DMS53 (cell line): ENCODE results near the gene DNAH8.

ENCODE experiments used
- DNase-seq: peaks from one replicate; lab custom pipeline; 2025; lab: John Stamatoyannopoulos, UW

The DNAH8 gene

GRCh38 chr6:39053854-39054576 lies 338.9 kb downstream of the DNAH8 start:
- no peak for DNase-seq

DNA sequence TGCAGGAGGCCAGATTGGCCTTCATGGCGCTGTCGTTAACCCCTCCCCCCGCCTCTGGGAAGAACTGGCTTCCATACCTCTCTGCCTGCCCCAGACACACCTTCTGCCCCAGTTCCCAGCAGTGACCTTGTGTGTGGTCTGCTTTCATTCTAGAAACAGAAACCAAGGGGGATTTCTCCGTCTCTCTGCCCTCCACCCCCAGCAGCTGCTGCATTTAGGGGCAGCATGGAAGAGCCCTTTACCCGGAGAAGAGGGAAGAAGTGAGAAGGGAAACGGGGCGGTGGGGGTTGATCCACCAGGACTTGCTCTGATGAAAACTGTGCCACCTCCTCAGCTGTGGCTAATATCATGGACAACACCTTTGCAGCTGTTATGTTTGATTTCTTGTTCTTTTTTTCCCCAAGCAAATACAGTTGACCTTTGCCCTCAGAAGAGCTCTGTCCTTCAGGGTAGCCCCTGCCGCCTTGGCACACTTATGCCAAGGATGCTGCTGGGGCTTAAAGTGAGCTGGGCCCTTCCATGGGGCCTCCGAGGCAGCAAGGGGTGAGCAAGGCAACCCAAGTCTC lies 339.5 kb downstream of the DNAH8 start:
- no peak for DNase-seq

- DNase-seq, result no peak
Observed at GRCh38 chr6:39055661-39056060, 340.6 kb downstream of the DNAH8 start.

- DNase-seq, result no peak
Observed at GRCh38 chr6:39056191-39056590, 341.1 kb downstream of the DNAH8 start.

GRCh38 chr6:39056681-39057080 lies 341.6 kb downstream of the DNAH8 start:
- DNase-seq, result no peak

DNA sequence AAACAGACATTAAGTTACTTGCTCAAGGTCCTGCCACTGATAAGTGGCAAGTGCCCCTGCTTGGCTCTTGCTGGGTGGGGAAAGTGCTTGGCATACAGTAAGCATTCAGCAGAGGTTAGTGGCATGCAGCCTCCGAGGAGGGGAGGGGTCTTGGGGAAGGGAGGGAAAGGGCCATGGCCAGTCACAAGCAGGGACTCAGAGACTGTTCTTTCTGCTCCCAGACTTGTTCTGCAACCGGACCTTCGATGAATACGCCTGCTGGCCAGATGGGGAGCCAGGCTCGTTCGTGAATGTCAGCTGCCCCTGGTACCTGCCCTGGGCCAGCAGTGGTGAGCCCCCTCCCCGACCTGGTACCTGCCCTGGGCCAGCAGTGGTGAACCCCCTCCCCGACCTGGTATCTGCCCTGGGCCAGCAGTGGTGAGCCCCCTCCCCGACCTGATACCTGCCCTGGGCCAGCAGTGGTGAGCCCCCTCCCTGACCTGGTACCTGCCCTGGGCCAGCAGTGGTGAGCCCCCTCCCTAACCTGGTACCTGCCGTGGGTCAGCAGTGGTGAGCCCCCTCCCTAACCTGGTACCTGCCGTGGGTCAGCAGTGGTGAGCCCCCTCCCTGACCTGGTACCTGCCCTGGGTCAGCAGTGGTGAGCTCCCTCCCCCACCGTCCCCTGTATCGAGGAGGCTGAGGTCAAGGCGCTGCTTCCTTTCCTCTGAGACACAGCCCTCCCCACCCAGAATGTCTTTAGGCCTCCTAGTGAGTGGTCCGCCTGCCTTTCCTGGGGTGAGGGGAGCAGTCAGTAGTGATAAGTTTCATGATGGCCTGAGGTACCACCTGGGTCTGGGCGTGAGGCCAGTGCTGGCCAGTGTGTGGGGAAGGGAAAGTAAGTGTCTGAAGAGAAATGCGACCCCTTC lies 342.4 kb downstream of the DNAH8 start:
- no peak for DNase-seq

- no peak for DNase-seq
Observed at GRCh38 chr6:39058471-39059147, 343.5 kb downstream of the DNAH8 start.

DNA sequence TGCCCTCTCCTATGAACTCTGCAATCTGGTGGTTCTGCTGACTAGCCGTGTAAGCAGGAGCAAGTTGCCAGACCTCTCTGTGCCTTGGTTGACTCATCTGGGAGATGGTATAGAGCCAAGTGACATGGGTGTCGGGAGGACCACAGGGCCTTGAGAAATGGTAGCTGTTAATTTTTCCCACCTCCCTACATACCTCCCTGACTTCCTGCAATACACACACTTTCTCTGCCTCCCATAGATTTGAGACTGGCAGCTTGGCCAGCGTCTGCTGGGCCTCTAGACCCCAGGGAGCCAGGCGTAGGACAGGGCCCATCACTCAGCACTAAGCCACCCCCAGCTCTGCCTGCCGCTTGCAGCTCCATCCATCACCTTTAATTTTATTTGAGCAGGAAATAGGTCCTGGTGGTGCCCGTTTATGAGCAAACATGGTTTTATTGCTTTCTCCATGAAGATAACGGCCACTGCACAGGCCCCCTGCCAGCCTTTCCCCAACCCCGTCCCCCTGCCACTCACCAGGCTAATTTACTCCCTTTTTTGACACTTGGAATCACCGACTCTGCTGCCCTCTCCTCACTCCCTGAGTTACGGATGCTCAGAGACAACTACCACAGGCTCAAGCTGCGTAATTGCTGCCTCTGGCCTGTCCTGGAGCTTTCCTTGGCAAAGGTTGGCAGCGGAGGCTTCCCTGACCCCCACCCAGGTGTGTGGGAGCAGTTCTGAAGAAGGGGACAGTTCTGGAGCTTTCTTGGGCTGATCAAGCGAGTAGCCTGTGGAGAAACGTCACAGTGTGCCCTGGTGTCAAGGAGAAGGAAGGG lies 344.6 kb downstream of the DNAH8 start:
- no peak for DNase-seq

GRCh38 chr6:39060467-39061160 lies 345.5 kb downstream of the DNAH8 start:
- DNase-seq, result no peak

DNA sequence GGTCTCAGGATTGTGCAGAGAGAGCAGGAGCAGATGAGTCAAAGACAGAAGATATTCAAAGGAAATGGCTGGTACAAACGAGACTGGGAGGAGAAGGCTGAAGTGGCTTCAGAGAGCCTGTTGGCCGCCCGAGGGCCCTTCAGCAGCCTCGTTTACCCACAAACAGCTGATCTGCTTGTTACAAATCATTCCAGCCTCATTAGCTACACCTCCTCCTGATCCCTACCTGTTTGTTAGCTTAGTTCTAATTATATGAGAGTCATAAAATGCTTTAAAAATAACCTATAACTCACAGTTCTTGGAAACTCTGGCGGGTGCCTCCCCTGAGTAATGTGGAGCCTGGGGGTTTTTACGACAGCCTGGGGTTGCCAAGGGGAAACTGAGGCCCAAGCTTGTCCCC lies 346.1 kb downstream of the DNAH8 start:
- DNase-seq, result no peak

- no peak for DNase-seq
Observed at GRCh38 chr6:39061588-39061987, 346.5 kb downstream of the DNAH8 start.

DNA sequence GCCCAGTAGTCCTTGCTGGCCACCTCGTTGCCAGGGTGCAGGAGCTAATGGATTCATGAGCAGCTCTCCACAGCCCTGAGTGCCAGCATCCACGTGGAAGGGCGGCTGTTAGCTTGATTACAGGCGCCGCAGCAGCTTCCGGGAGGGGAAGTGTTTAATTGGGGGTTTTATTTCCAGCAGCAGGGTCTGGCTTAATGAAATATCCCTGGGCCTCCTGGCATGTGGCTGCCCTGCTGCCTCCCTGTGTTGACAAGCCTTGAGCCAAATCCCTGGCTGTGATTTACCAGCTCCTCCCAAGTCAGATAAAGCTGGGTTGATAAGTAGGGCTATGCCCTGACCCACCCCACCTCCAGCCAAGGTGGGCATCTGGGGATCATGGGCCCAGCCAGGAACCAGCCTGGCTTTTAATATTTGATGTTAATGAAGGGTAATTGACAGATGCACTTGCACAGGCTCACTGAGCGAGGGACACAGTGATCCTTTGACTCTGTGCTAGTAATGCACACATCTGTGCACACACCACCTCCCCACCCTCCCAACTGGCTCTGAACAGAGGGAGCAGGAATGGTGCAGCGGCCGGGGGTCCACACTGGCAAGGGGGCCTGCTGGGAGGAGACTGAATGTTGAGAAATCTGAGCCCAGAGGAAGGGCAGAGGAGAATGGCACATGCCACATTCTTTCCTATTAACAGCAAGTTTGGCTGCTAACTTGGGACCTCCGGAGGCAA lies 347.1 kb downstream of the DNAH8 start:
- DNase-seq, result no peak

- DNase-seq, result no peak
Observed at GRCh38 chr6:39063526-39063925, 348.4 kb downstream of the DNAH8 start.

GRCh38 chr6:39065561-39065960 lies 350.4 kb downstream of the DNAH8 start:
- no peak for DNase-seq

GRCh38 chr6:39068391-39068790 lies 353.3 kb downstream of the DNAH8 start:
- no peak for DNase-seq

DNA sequence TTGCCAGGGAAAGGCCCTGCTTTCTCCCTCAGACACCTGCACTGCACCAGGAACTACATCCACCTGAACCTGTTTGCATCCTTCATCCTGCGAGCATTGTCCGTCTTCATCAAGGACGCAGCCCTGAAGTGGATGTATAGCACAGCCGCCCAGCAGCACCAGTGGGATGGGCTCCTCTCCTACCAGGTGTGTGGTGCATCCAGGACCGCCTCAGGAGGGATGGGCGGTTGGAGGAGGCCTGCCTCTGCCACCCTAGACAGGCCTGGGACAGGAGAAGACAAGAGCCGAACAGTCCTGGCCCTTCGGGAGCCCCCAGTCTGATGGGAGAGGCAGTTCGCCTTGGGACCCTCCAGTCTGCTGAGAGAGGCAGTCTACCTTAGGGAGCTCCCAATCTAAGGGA lies 357.7 kb downstream of the DNAH8 start:
- no peak for DNase-seq

DNA sequence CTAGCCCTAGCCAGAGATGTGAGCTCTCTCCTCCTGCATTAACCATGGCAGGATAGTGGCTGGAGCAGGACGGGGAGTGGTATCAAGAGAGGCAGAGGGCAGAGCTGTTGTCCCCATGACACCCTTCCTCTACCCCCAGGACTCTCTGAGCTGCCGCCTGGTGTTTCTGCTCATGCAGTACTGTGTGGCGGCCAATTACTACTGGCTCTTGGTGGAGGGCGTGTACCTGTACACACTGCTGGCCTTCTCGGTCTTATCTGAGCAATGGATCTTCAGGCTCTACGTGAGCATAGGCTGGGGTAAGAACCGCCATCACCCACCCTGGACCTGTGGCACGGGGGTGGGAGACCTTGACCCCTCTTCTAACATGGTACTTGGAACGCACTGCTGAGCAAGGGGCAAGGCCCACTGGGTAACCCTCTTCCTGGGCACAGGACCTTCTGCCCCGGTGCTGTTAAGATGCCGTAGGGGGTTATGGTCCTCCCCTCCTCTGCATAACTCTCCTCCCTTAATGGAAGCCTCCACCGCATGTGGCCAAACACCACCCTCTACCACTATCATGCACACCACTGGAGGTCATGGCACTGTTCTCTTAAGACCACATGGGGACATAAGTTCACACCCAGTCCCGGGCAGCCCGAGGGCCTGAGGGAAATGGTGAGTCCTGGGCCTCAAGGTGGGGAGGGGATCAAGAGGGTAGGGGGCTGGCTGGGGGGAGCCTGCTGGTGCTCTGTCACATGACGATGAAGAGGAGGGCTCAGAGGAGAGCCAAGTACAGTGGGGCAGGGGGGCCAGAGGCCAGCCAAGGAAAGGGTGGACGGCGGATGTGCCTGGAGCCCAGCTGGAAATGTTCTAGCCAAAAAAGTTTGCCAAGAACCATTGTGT lies 358.6 kb downstream of the DNAH8 start:
- DNase-seq, result no peak

DNA sequence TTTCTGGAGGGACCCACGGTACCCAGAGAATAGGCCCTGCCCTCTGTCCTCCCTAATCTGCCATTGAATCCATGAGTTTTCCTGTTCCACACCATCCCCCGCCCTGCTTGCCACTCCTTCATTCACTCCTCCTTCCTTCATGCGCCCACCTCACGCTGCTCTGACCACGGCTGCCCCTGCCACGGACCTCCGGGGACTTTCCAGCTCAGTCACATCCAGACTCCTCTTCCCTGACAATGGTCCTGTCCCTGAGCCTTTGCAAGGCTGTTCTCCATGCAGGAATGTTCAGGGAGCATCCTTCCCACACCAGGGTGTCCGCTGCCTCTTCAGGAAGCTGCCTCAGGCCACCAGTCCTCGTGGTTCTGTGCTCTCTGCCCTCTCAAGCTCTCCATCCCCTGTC lies 359.4 kb downstream of the DNAH8 start:
- no peak for DNase-seq

DNA sequence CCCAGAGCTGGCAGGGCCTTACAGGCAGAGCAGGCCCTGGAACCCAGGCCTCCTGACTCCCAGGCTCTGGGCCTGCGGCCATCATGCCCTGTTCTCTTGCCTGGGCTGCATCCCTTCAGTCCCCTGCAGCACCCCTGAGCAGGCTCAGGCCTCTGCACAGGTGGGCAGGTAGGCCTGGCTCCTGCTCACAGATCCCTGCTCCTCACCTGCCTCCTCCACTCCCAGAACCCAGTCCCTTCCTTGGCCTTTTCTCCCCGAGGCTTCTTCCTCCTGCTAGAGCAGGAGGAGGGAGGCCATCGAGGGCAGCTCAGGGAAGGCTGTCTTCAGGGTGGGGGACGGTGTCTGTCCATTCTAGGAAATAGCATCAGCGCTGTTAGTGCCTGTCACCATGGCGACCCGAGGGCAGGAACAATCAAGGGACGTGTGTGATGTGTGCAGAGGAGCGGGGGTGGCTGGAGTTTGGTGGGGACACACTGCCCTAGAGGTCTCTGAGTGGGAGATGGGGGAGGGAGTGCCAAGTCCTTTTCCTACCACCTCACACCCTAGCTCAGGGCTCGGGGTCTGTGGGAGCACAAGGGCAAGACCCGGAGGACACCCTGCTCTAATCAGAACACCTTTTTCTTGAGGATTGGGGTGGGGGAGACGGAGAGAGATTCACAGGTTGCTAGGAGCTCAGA lies 360.0 kb downstream of the DNAH8 start:
- DNase-seq, result no peak
